NCI-H2227 (cell line): ENCODE results near the gene HPF1.
"Not testable (repeated sequence)": the region's sequence is repeated elsewhere in the genome, so short reads cannot be mapped to it uniquely, and the experiment has no call there.

Experiments
- DNase-seq: peaks from one replicate; lab custom pipeline; 2025; ENCODE audit not compliant: unreplicated experiment; lab: John Stamatoyannopoulos, UW

The HPF1 gene

DNA sequence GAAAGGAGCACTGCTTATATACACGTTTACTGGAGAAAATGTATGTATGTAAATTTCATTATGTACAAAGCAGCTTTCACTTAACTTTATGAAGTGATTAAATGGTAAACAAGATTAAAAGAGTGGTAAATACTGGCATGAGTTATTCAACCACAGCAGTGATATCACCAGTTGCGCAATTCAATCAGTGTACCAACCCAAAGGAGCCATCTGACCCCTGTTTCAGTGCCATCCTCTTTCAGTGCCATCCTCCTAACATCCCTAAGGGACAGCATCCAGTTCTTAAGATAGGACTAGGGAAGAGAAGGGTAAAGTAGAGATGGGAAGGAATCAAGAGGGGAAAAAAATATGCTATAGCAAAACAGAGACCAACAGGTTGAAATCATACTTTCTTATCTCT is 16.2 kb downstream of the HPF1 start:
- no peak for DNase-seq

GRCh38 chr4:169738604-169739003 is 19.1 kb downstream of the HPF1 start:
- not testable (repeated sequence) for DNase-seq

GRCh38 chr4:169730564-169730963 is 27.2 kb downstream of the HPF1 start:
- no peak for DNase-seq

- no peak for DNase-seq
Observed at GRCh38 chr4:169727616-169728015, 30.1 kb downstream of the HPF1 start.

DNA sequence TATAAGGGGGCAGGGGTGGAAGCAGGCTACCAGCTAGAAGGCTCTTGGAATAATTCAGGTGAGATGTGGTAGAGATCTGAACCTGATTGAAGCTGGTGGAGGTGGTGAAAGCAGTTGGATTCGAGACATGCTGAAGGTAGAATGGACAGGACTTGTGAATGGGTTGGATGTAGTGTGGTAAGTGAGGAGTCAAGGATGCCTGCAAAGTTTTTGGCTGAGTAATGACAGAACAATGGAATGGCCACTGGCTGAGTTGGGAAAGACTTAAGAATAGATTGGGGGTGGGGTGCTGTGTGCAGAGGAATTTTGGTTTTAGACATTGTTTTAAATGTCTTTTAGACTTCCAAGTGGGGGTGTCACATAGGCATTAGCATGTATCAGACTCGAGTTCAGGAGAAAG is 33.5 kb downstream of the HPF1 start:
- no peak for DNase-seq

DNA sequence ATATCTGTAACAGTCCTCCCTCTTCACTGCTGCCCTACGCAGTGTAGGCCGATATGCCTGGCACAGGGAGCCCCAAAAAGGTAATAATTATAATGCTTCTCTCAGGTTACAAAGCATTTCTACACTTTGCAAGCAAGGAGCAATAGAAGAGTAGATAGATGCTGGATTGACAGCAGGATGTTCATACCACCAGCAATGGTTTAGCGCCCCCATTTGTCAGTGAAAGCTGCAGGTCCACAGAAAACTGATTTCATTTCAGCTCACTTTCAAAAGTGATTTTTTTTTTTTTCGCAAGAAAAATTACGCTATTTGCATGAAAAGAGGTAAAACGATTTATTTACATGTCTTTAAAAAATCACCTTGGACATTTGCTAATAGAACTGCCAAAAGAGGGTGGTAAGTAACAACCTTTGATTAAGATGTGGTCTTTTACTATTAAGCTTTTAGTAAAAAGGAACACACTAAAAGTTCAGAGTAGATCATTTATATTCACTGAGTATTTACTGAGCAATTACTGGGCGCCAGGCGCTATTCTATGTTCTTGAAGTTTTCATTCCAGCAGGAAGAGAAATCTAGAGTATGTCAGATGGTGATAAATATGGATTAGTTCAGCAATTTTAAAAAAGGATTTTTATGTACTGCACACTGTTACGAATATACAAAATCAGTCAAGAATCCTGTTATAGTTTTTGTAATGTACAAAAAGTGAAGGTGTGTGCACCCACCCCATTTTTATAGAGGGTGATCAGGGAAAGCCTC is 34.4 kb downstream of the HPF1 start:
- peak; percentile 1 for DNase-seq

- DNase-seq: no peak
Observed at GRCh38 chr4:169720529-169720928, 37.2 kb downstream of the HPF1 start.

DNA sequence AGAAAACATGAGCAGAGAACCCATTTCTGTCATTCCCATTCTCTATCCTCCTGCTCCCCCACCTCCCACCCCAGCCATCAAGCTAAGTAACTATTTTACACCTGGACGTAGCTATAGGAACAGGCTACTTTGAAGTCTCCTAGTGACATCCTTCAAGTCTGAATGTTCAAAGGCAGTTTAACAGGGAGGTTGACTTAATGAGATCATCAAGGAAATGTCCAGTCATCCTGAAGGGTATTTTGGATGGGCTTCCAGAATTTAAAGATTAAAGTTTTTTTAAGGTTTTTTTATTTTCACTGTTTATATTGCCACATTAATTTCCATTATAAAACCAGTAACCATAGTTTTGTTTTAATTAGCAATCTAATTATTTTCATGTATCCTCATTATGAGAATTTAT is 41.1 kb downstream of the HPF1 start:
- DNase-seq: no peak

DNA sequence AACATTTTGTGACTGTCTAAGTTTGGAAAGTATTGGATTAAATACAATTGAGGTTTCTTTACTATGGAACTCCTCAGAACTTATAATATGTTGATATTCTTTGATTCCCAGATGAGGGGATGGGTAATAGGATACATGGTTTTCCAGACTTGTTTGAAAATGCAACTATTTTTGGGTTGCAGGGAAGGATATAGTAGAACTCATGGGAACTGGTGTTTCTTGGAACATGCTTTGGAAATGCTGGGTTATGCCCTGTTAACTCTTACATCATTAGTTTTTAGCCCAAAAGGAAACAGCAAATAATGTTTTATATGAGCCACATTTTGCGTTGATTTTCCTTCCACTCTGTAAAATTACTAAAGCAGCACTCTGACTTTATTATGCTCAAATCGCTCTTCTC is 41.9 kb downstream of the HPF1 start:
- no peak for DNase-seq

DNA sequence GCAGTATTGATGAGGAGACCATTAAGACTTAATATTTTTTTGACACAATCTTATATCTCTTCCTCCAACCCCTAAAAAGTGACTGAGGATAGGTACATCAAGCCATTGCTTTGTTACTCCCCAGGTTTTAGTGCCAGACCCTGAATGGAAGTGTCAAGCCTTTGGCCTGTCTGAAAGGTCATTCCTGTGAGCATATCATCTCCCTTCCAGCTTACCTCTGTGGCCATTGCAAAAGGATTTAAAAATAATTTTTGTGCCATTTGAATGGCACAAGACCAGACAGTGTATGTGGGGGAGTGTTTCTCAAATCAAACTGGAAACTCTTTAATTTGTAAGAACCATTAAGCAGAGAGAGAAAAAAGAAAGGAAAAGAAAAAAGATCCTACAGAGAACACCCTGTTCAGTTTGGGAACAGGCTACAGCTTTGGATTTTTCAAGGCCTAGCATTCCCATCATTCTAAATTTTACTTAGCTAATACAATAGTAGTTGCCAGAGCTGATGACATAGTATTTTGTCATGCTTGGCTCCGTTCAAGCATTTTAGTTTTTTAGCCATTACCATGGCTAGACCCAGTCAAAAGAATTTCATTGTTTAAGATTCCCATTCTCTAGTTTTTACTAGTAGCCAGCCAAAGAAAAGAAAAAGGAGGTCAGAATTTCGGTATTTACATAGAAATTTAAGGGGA is 49.6 kb downstream of the HPF1 start:
- DNase-seq: no peak

GRCh38 chr4:169698331-169698730 is 59.4 kb downstream of the HPF1 start:
- no peak for DNase-seq

GRCh38 chr4:169690787-169691186 is 67.0 kb downstream of the HPF1 start:
- no peak for DNase-seq

GRCh38 chr4:169689681-169690080 is 68.1 kb downstream of the HPF1 start:
- DNase-seq: no peak

DNA sequence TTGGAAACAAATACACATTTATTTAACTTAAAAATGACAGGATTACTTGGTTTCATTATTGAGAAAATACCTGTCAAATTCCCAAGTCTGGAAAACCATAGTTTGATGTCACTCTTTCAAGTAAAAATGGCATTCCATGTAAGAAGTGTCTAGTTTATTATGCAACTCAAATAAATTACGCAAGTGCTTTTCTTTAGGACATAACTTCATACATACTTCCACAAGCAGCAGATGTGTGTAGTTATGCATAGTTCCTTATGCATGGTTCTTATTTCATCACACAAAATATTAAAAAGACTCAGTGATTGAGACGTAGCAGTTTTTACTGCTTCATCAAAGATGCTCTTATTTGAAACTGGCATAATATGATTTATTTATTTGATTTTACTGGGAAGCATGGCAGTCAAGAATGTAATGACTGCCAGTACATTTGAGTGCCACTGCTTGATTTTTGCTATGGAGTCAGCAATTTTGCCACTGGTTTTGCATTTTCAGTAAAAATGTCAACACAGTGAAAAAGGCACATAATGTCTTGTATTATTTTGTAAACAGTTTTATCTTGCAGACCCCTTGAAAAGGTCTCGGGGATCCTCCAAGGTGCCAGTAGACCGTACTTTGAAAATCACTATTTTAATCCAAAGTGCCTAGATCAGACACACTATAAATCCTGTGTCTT is 75.2 kb downstream of the HPF1 start:
- DNase-seq: no peak
